Vagina (tissue), 2 donors: ENCODE measurements around the gene LYPD6. TPM values are rescaled to one million over a fixed set of nuclear protein-coding genes. Genes with fewer than 3 reads are reported as not detected.
"Not testable (repeated sequence)": the region's sequence is repeated elsewhere in the genome, so short reads cannot be mapped to it uniquely, and the experiment has no call there.

Experiments
- DNase-seq, 2 donors: peaks; one replicate each; pipeline ENCODE4 v3.0.0-alpha.2; 2017; ENCODE audit errors: extremely low spot score in 2 of 2
- H3K27ac ChIP-seq: fragments of 200-600 bp; sonication (generic); one replicate; pipeline ENCODE4 v1.5.1; 2019
- H3K27me3 ChIP-seq: fragments of 200-600 bp; sonication (generic); one replicate; pipeline ENCODE4 v1.5.1; 2019
- H3K36me3 ChIP-seq, 2 donors: fragments of 200-600 bp; sonication (generic); one replicate each; pipeline ENCODE4 v1.5.1; 2017 to 2019
- H3K4me1 ChIP-seq: fragments of 200-600 bp; sonication (generic); one replicate; pipeline ENCODE4 v1.5.1; 2019
- H3K4me3 ChIP-seq, 2 donors: fragments of 200-600 bp; sonication (generic); 1 replicate in 1 of 2; 2 replicates in 1 of 2; pipeline ENCODE4 v1.5.1; 2016 to 2019
- H3K9me3 ChIP-seq: fragments of 200-600 bp; sonication (generic); one replicate; pipeline ENCODE4 v1.5.1; 2019
- CTCF ChIP-seq, 3 experiments: fragments of 450-650 bp in 2 of 3; fragments of 200-600 bp in 1 of 3; sonication (generic) in 1 of 3; IDR thresholded peaks; one replicate each; pipeline ENCODE4 v1.5.1; 2017 to 2019; ENCODE audit warnings: antibody characterized with exemption in 3 of 3, mild to moderate bottlenecking in 2 of 3, moderate library complexity in 2 of 3
- POLR2A ChIP-seq, 2 donors: fragments of 450-650 bp; IDR thresholded peaks; one replicate each; pipeline ENCODE4 v1.6.1; 2017; ENCODE audit warnings: antibody characterized with exemption in 2 of 2, mild to moderate bottlenecking in 2 of 2, moderate library complexity in 2 of 2
- POLR2AphosphoS5 ChIP-seq, 2 donors: sonication (generic); formaldehyde crosslinking; IDR thresholded peaks; one replicate each; pipeline ENCODE4 v1.9.0; 2017; ENCODE audit warnings: antibody characterized with exemption in 2 of 2, mild to moderate bottlenecking in 2 of 2, low read depth in 1 of 2; ENCODE audit not compliant: insufficient read depth in 1 of 2
- intact Hi-C: fragments of 100-400 bp; cut with DNase I; formaldehyde crosslinking; loops from one replicate; pipeline ENCODE4 v1.15.1; 2023
- total RNA-seq: library from RNA; depleted of rRNA; stranded (reverse); fragments of >200 nt; gene quantifications from one replicate; pipeline ENCODE4 v1.2.3, GENCODE V29; 2016

LYPD6 gene
- total RNA-seq, 1 donor from 2014 or later = 0.25 TPM

GRCh38 chr2:149487189-149487588, 156.8 kb downstream of the LYPD6 start:
- Histone ChIP-seq H3K4me3 (no peak overlapping the region), H3K9me3 (no peaks in the 10 kb centered on the region), H3K27me3 (no peaks in the 10 kb centered on the region), H3K36me3 (no peaks in the 10 kb centered on the region), H3K4me1 (no peaks in the 10 kb centered on the region), H3K27ac (no peak overlapping the region)
- intact Hi-C loops = no loop called here
- no peak for TF ChIP-seq POLR2A (IDR thresholded peaks at IDR 0.05)
- TF ChIP-seq CTCF (IDR thresholded peaks at IDR 0.05) = no peak
- no peak for TF ChIP-seq POLR2AphosphoS5 (IDR thresholded peaks at IDR 0.05; ENCODE audit: insufficient read depth in 1 of 2, low read depth in 1 of 2)
- no peak for DNase-seq

- intact Hi-C loops = no loop called here
- Histone ChIP-seq H3K27ac (no peak overlapping the region), H3K4me3 (no peak overlapping the region), H3K4me1 (no peaks in the 10 kb centered on the region), H3K27me3 (no peaks in the 10 kb centered on the region), H3K36me3 (no peaks in the 10 kb centered on the region), H3K9me3 (no peaks in the 10 kb centered on the region)
- TF ChIP-seq POLR2AphosphoS5 (IDR thresholded peaks at IDR 0.05; ENCODE audit: insufficient read depth in 1 of 2, low read depth in 1 of 2) (no peak), POLR2A (IDR thresholded peaks at IDR 0.05) (no peak), CTCF (IDR thresholded peaks at IDR 0.05) (no peak)
- no peak for DNase-seq
Observed at GRCh38 chr2:149488706-149489440, 158.5 kb downstream of the LYPD6 start.

- no peak overlapping the region for H3K27ac ChIP-seq
- no peak for DNase-seq
Observed at GRCh38 chr2:149489452-149489851, 159.1 kb downstream of the LYPD6 start.

GRCh38 chr2:149490296-149490695, 159.9 kb downstream of the LYPD6 start:
- no peaks in the 10 kb centered on the region for H3K36me3 ChIP-seq
- TF ChIP-seq POLR2AphosphoS5 (IDR thresholded peaks at IDR 0.05; ENCODE audit: insufficient read depth in 1 of 2, low read depth in 1 of 2) = no peak
- no peak for TF ChIP-seq CTCF (IDR thresholded peaks at IDR 0.05)
- TF ChIP-seq POLR2A (IDR thresholded peaks at IDR 0.05) = no peak
- H3K27ac ChIP-seq = no peak overlapping the region
- intact Hi-C loops = no loop called here
- no peak for DNase-seq
- no peaks in the 10 kb centered on the region for H3K27me3 ChIP-seq
- no peaks in the 10 kb centered on the region for H3K4me1 ChIP-seq
- no peak overlapping the region for H3K4me3 ChIP-seq
- no peaks in the 10 kb centered on the region for H3K9me3 ChIP-seq

More at GRCh38 chr2:149489452-149489851, 159.1 kb downstream of the LYPD6 start:
- intact Hi-C loops = no loop called here
- H3K9me3 ChIP-seq = no peaks in the 10 kb centered on the region
- H3K27me3 ChIP-seq = no peaks in the 10 kb centered on the region
- H3K36me3 ChIP-seq = no peaks in the 10 kb centered on the region
- H3K4me3 ChIP-seq = no peak overlapping the region
- TF ChIP-seq POLR2AphosphoS5 (IDR thresholded peaks at IDR 0.05; ENCODE audit: insufficient read depth in 1 of 2, low read depth in 1 of 2) (no peak), POLR2A (IDR thresholded peaks at IDR 0.05) (no peak), CTCF (IDR thresholded peaks at IDR 0.05) (no peak)
- no peaks in the 10 kb centered on the region for H3K4me1 ChIP-seq

GRCh38 chr2:149492923-149493322, 162.5 kb downstream of the LYPD6 start:
- no peak for DNase-seq
- Histone ChIP-seq H3K27me3 (no peaks in the 10 kb centered on the region), H3K4me1 (no peaks in the 10 kb centered on the region), H3K27ac (no peak overlapping the region), H3K4me3 (no peak overlapping the region), H3K36me3 (no peaks in the 10 kb centered on the region), H3K9me3 (no peaks in the 10 kb centered on the region)
- intact Hi-C loops = no loop called here
- no peak for TF ChIP-seq POLR2A (IDR thresholded peaks at IDR 0.05)
- no peak for TF ChIP-seq POLR2AphosphoS5 (IDR thresholded peaks at IDR 0.05; ENCODE audit: insufficient read depth in 1 of 2, low read depth in 1 of 2)
- no peak for TF ChIP-seq CTCF (IDR thresholded peaks at IDR 0.05)

GRCh38 chr2:149499204-149499603, 168.8 kb downstream of the LYPD6 start:
- DNase-seq, H3K27ac ChIP-seq, intact Hi-C loops, H3K36me3 ChIP-seq, H3K9me3 ChIP-seq, H3K27me3 ChIP-seq, H3K4me3 ChIP-seq, H3K4me1 ChIP-seq: not testable (repeated sequence)

GRCh38 chr2:149506808-149507207, 176.4 kb downstream of the LYPD6 start:
- H3K9me3 ChIP-seq, H3K27ac ChIP-seq, H3K4me1 ChIP-seq, DNase-seq, H3K36me3 ChIP-seq, H3K27me3 ChIP-seq, intact Hi-C loops, H3K4me3 ChIP-seq: not testable (repeated sequence)
